C4-2B (cell line): Measurements from ENCODE around the gene FOXO6.

Experiments
- H3K27ac ChIP-seq: fragments of 450-650 bp; 2 replicates; pipeline ENCODE4 v1.5.1; 2017
- ZFX ChIP-seq: fragments of 450-650 bp; IDR thresholded peaks from 2 replicates; pipeline ENCODE4 v1.6.1; 2017
- TF ChIP-seq, protein P1 (sequence below): fragments of 450-650 bp; conservative IDR thresholded peaks from 2 replicates; pipeline ENCODE4 v1.5.1; 2017; ENCODE audit warnings: mild to moderate bottlenecking

FOXO6 gene

DNA sequence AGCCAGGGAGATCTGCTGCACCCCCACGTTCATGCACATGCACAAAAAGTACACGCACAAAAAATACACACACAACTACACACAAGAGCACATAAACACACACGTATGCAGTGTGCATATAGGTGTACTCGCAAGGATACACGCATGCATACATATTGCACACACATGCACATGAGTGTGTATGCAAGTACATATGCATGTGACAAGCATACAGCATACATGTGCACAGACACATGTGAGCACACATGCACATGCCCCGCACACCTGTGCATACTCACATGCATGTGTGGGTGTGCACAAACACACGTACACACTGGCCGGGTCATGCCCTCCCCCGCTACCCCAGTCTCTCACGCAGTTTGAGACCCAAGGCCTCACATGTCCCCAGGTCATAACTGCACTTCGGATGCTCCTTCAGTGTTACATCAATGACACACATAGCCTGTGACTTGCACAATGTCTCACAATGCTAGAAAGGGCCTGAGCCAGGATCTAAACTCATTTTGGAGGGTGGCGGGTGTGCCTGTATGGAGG is 52.6 kb downstream of the FOXO6 start:
- TF ChIP-seq, protein P1, sequence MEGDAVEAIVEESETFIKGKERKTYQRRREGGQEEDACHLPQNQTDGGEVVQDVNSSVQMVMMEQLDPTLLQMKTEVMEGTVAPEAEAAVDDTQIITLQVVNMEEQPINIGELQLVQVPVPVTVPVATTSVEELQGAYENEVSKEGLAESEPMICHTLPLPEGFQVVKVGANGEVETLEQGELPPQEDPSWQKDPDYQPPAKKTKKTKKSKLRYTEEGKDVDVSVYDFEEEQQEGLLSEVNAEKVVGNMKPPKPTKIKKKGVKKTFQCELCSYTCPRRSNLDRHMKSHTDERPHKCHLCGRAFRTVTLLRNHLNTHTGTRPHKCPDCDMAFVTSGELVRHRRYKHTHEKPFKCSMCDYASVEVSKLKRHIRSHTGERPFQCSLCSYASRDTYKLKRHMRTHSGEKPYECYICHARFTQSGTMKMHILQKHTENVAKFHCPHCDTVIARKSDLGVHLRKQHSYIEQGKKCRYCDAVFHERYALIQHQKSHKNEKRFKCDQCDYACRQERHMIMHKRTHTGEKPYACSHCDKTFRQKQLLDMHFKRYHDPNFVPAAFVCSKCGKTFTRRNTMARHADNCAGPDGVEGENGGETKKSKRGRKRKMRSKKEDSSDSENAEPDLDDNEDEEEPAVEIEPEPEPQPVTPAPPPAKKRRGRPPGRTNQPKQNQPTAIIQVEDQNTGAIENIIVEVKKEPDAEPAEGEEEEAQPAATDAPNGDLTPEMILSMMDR = no peak
- no peak for TF ChIP-seq ZFX

DNA sequence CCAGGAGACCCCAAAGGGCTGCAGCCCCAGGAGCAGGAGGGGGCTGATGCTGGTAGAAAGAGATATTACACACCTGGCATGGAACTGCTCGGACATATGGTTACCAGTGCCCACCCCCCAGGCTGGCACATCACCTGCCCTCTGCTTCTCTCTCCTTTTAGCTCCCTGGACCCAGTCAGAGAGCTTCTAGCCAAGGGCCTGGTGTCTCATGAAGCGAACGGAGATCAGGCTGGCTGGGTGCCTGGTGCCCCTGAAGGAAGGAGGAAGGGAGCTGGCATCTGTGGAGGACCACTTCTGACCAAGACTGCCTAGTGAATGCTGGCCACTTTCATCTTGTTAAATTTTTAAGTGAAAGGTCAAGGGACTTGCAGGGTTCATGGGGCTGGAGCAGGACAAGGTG is 53.1 kb downstream of the FOXO6 start:
- no peak overlapping the region for H3K27ac ChIP-seq
- no peak for TF ChIP-seq ZFX
- TF ChIP-seq, protein P1 = no peak

More for the DNA sequence above, 52.6 kb downstream of the FOXO6 start:
- H3K27ac ChIP-seq = no peak overlapping the region

DNA sequence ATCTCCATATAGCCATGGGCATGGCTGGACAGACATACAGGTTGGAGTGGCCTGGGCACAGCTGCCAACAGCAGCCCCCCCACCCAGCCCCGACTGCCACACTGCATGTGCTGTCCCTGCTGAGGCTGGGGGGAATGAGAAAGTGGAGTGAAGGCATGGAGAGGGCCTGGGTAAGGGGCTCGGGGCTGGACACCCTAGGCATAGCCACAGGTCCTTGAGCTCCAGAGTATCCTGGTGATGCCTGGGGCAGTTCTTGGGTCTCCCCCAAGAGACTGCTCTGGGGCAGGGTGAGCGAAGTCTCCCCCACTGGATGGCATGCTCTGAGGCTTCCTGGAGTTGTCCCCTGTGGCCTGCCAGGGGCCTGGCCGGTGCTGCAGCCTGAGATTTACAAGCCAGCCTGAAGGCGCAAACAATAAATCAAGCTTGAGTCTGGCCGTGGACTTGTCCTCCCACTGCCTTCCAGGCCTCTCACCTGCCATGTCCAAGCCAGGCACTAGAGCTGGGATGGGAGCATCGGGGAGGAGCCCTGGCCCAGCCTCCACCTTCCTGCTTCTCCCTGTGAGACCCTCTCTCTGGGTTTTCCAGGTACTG is 53.6 kb downstream of the FOXO6 start:
- no peak overlapping the region for H3K27ac ChIP-seq
- TF ChIP-seq, protein P1 = no peak
- TF ChIP-seq ZFX = no peak

DNA sequence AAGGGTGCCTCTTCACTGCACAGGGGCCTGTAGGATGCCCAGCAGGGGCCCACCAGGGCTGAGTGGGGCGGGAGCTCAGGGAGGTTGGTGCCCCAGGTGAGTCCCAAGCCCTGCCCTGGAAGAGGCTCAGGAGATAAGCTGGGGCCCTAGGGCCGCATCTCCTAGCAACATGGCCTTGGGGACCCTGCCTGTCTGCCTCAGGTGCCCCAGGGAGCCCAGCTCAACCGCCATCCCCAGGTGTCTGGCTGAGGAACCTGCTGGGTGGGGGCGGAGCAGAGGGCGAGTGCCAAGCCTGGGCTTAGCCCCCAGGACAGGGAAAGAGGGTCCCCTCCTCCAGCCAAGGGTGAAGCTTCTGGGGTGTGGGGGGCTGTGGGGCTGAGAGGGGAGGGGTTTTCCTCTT is 54.8 kb downstream of the FOXO6 start:
- no peak for TF ChIP-seq ZFX
- TF ChIP-seq, protein P1 = no peak
- no peak overlapping the region for H3K27ac ChIP-seq

DNA sequence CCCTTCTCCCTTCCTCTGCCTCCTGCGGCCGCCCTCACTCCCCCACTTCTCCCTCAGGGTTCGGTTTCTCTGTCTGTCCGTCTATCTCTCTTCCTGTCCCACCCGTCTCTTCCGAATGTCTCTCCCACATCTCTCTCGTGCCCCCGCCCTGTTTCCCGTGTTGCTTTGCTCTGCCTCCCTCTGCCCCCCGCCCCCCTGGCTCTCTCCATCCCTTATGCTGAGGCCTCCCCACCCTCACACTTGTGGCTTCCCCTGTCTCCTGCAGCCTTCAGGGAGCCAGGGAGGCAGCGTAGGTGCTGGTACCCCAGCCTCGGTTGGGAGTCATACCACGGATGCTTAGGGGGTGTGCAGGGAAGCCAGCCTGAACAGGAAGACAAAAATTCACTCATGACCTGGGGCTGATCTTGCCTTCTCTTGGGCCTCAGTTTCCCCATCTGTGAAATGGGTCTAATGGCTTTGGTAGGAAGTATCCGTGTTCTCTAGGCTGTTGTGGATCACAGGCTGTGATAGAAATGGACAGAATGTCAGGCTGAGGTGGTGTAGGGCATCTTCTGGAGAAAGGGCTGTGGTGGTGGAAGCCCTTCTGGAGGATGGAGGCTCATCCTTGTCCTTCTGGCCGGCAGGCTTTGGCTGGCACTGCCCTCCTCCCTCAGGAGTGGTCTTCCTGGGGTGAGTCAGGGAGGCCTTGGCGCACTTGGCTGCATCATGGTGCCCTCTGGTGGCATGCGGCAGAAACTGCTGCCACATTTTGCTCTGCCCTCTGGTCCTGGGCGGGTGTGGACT is 55.5 kb downstream of the FOXO6 start:
- TF ChIP-seq, protein P1 = peak; percentile 96
- TF ChIP-seq ZFX = no peak
- H3K27ac ChIP-seq = no peak overlapping the region

DNA sequence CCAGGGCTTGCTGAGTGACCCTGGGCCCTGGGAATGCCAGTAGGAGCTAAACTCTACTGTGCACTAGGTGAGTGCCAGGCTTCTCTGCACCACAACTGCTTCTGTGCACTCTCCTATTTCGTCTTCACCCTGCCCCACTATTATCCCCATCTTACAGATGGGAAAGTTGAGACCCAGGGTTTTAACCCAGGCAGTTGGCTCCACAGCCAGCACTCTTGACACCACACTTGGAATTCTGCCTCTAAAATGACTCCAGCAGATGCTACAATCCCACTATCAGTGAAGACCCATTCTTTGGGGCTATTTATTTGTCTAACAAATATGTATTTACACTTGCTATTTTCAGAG is 56.1 kb downstream of the FOXO6 start:
- no peak overlapping the region for H3K27ac ChIP-seq
- TF ChIP-seq, protein P1 = peak; percentile 77
- TF ChIP-seq ZFX = no peak

DNA sequence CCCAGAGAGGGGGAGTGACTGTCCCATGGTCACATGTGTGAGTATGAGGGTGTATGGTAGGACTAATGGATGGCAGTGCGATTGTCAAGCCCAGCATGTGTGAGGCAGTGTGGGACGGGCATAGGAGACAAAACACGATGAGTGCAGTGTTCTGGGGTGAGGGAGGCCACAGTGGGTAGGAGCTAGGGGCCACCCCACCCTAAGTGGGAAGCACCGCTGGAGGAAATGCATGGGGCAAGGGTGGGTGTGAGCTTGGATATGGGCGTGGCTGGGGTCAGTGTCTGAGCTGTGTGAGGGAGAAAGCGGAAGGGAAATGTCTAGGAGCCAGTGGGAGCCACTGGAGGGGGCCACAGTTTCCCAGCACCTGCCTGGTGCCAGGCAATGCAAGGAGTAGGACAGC is 56.5 kb downstream of the FOXO6 start:
- TF ChIP-seq ZFX = no peak
- TF ChIP-seq, protein P1 = no peak
- no peak overlapping the region for H3K27ac ChIP-seq
